HG02623 (cell line): ENCODE results near the gene SUFU.

ENCODE experiments used
- ATAC-seq: cut with Tn5 transposase; IDR thresholded peaks from one replicate; pipeline ENCODE4 v1.9.1; 2021; ENCODE audit warnings: moderate library complexity; ENCODE audit not compliant: unreplicated experiment

The SUFU gene

GRCh38 chr10:102631525-102632393, 128.0 kb downstream of the SUFU start:
- ATAC-seq, result no peak

- ATAC-seq, result no peak
Observed at GRCh38 chr10:102632394-102633111, 128.8 kb downstream of the SUFU start.

DNA sequence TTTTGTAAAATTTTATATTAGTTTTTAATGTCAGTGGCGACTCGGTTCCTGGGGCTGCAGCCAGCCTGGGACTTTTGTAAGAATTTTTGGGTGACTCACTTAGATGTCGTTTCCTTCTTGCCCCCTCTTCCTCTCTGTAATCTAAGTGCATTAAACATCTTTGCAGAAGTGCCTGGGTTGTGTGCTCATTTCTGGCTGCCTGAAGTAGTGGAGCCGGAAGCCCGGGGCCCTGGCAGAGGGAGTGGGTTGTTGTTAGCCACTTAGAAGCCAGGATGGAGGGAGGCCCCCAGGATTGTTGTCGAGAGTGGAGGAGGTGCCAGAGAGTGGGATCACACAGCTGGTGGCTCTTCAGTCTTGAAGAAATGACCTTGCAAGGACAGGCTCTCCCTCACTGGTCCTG, 129.5 kb downstream of the SUFU start:
- no peak for ATAC-seq

DNA sequence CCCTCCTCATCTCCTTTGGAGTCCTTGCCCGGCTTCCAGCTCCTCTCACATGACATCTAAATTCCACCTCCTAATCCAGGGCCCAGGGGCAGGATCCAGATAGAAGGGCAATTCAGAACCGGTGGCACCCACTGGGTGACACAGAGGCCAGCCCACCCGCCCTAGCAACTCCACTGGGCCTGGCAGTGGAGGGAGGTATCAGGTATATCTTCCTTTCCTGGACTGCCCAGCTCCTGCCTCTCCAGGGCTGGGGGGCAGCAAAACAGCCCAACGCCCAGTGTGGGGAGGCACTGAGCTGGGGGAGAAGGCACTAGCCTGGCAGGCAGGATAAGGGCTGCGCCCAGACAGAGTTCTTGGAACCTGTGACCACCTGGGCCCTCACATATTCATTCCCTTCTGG, 130.1 kb downstream of the SUFU start:
- ATAC-seq, result no peak

- ATAC-seq, result no peak
Observed at GRCh38 chr10:102634686-102635085, 130.9 kb downstream of the SUFU start.

GRCh38 chr10:102635377-102635776, 131.6 kb downstream of the SUFU start:
- ATAC-seq, result no peak

DNA sequence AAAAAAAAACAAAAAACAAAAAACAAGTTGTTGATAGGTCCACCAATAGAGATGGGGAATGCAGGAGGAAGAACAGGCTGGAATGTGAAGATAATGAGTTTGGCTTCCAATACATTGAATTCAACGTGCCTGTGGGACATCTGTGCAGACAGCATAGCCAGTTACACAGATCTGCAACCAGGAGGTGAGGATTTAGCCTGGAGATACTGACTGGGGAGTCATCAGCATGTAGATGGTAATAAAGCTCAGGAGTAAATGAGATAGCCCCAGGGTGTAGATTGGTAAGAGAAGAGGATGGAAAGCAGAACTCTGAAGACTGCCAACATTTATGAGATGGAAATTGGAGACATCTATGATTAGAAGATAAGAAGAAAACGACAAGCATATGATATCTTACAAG, 135.8 kb downstream of the SUFU start:
- no peak for ATAC-seq

DNA sequence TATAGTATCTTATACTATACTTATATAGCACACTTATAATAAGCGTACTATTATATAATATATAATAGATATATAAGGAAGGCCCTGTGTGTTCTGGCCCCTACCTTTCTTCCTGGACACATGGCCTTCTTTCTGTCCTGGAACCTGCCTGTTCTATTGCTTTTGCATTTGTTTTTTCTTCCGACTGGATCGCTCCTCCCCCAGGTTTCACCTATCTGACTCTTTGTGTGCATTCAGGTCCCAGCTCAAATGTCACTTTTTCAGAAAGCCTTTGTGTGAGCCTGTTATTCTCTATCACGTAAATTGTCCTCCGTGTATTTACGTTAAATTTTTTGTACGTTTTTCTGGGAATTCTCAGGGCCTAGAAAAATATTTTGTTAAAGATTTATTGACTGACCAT, 137.6 kb downstream of the SUFU start:
- ATAC-seq, result no peak

DNA sequence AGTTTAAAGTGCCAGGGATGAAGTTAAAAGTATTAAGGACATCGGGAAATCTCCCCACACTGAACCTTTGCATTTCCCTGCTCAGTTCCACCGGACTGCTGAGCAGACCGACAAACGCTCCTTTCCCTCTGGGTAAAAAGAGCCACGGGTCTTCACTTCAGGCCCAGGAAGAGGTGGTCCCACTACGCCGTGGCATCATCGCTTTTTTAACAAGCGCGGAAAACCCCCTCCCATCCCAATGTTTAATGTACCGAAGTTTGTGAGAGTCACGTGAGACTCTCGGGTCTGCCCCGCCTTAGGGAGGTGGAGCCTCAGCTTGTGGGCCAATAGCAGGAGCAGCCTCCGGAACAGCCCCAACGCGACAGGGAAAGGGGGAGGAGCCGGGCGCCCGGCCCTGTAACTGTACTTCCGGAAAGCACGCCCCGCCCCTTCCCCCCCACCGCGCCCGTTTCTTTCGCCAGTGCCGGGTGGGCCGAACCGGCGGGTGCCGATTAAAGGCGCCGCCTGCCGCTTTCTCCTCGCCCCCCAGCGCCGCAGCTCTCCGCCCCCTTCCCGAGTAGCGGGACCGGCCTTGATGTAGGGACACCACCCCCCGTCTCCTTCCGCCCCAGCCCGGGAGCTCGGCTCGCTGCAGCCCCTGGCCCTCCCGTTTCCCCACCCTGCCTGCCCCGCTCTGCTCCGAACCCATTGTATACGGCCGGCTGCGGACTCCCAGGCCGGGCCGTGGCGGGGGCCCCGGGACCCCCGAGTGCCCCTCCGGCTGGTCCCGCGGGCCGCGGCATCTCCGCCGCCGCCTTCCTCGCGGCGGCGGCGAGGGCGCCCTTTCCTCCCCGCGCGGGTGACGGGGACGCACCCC, 138.3 kb downstream of the SUFU start:
- peak; percentile 44 for ATAC-seq

DNA sequence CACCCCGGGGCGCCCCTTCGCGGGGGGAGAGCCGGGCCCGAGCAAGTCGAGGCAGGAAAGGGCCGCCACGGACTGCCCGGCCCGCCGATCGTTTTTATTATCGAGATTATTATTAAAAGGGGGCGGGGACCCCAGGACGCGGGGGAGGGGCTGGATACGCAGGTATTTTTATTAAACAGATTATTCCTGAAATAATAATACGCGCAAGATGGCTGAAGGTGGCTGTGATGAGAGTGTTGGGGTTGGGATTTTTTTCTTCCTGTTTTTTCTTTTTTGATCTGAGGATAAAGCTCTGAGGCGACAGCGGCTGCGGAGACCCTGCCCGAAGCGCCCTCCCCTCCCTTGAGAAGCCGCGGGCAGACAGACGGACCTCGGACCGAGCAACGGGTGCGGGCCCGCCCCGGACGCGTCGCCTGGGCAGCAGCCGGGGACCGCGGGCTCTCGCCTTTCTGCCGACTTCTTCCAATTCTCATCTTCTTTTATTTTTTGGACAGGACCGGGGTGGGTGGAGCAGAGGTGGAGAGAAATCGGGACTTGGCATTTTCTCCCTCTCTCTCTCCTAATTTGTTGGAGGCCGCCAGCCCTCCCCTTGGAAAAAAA, 139.1 kb downstream of the SUFU start:
- no peak for ATAC-seq

- no peak for ATAC-seq
Observed at GRCh38 chr10:102643336-102644065, 139.7 kb downstream of the SUFU start.

- no peak for ATAC-seq
Observed at GRCh38 chr10:102644066-102644645, 140.4 kb downstream of the SUFU start, which contains the start of gene TRIM8. Gene TRIM8, plus strand, starts transcription at chr10:102644479. Its CDS starts 139 bp downstream, at chr10:102644618.

- no peak for ATAC-seq
Observed at GRCh38 chr10:102644646-102645387, 141.0 kb downstream of the SUFU start.

- no peak for ATAC-seq
Observed at GRCh38 chr10:102645388-102645740, 141.6 kb downstream of the SUFU start.

- peak; percentile 27 for ATAC-seq
Observed at GRCh38 chr10:102645741-102646609, 142.2 kb downstream of the SUFU start.

- no peak for ATAC-seq
Observed at GRCh38 chr10:102646610-102647442, 143.1 kb downstream of the SUFU start.
